Neural progenitor cell (in vitro differentiated cells): ENCODE measurements around the gene MYBPC1.

Experiments used
- EZH2 ChIP-seq: fragments of 200-600 bp; sonication (generic); IDR thresholded peaks from 2 replicates; pipeline ENCODE4 v1.6.1; 2017; ENCODE audit warnings: antibody characterized with exemption, mild to moderate bottlenecking, moderate library complexity
- EZH2phosphoT487 ChIP-seq: fragments of 200-600 bp; sonication (generic); IDR thresholded peaks from 2 replicates; pipeline ENCODE4 v1.6.1; 2017; ENCODE audit warnings: antibody characterized with exemption
- TF ChIP-seq, protein P1 (sequence below): fragments of 200-600 bp; sonication (generic); IDR thresholded peaks from 2 replicates; pipeline ENCODE4 v1.5.1; 2017; ENCODE audit warnings: antibody characterized with exemption, mild to moderate bottlenecking

GRCh38 chr12:101719566-101719965, 124.8 kb downstream of the MYBPC1 start:
- TF ChIP-seq, protein P1, sequence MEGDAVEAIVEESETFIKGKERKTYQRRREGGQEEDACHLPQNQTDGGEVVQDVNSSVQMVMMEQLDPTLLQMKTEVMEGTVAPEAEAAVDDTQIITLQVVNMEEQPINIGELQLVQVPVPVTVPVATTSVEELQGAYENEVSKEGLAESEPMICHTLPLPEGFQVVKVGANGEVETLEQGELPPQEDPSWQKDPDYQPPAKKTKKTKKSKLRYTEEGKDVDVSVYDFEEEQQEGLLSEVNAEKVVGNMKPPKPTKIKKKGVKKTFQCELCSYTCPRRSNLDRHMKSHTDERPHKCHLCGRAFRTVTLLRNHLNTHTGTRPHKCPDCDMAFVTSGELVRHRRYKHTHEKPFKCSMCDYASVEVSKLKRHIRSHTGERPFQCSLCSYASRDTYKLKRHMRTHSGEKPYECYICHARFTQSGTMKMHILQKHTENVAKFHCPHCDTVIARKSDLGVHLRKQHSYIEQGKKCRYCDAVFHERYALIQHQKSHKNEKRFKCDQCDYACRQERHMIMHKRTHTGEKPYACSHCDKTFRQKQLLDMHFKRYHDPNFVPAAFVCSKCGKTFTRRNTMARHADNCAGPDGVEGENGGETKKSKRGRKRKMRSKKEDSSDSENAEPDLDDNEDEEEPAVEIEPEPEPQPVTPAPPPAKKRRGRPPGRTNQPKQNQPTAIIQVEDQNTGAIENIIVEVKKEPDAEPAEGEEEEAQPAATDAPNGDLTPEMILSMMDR, result no peak
- no peak for TF ChIP-seq EZH2phosphoT487
- no peak for TF ChIP-seq EZH2
